Measurements from ENCODE around the gene GET3. TPM values are rescaled to one million over a fixed set of nuclear protein-coding genes. Genes with fewer than 3 reads are reported as not detected.

Gene GET3
- total RNA-seq, 3 donors from 2014 or later (not counting 1 experiment from before 2014, with no cell fraction given), result 42.2 to 51.3 (median 44.2) TPM

DNA sequence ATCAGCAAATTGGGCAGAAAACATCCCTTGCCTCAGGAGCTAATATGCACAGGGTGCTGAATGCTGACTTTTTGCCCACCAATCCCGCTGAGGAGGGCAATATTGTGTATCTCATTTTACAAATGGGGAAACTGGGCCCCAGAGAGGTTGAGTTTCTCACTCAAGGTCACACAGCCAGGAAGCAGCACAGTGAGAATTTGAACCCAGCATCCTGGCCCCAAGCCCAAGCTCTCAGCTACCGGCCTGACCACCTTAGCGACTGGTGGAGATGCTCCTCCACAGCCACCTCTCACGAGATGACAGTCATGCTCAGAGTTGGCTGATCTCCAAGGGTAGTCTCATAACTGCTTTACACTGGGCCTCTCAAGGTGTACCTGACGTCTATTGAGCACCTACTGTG lies 44.3 kb upstream of the GET3 start:
- Histone ChIP-seq H3K36me3 (ENCODE audit: control insufficient read depth, insufficient read depth, low read length) (no peaks in the 10 kb centered on the region), H3K27me3 (ENCODE audit: control insufficient read depth, insufficient read depth, low read length) (no peaks in the 10 kb centered on the region), H3K9me3 (ENCODE audit: control insufficient read depth, insufficient read depth, low read length) (no peaks in the 10 kb centered on the region), H3K4me3 (ENCODE audit: low read length) (no peak overlapping the region), H3K4me1 (ENCODE audit: control insufficient read depth, insufficient read depth, low read length) (peaks cover 19% of the 10 kb centered on the region), H3K27ac (ENCODE audit: low read length) (no peak overlapping the region)
- TF ChIP-seq, protein P1, sequence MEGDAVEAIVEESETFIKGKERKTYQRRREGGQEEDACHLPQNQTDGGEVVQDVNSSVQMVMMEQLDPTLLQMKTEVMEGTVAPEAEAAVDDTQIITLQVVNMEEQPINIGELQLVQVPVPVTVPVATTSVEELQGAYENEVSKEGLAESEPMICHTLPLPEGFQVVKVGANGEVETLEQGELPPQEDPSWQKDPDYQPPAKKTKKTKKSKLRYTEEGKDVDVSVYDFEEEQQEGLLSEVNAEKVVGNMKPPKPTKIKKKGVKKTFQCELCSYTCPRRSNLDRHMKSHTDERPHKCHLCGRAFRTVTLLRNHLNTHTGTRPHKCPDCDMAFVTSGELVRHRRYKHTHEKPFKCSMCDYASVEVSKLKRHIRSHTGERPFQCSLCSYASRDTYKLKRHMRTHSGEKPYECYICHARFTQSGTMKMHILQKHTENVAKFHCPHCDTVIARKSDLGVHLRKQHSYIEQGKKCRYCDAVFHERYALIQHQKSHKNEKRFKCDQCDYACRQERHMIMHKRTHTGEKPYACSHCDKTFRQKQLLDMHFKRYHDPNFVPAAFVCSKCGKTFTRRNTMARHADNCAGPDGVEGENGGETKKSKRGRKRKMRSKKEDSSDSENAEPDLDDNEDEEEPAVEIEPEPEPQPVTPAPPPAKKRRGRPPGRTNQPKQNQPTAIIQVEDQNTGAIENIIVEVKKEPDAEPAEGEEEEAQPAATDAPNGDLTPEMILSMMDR (IDR thresholded peaks at IDR 0.05), result no peak
- DNase-seq (no peak), ATAC-seq (no peak)
- peaks cover 0 to 4% of the 10 kb centered on the region in 2 donors for H3K4me1 Mint-ChIP-seq
- 94% methylated on average over 5 of the region's 5 CpGs for WGBS (ENCODE audit: insufficient coverage)
- no peaks in the 10 kb centered on the region for H3K9me3 Mint-ChIP-seq
- intact Hi-C loops (cut with micrococcal nuclease), result no loop called here
- H3K4me3 Mint-ChIP-seq, result no peak overlapping the region
- H3K27me3 Mint-ChIP-seq (ENCODE audit: low read depth in 2 of 2), result no peaks in the 10 kb centered on the region
- no peak overlapping the region for H3K27ac Mint-ChIP-seq
- no peaks in the 10 kb centered on the region for H3K36me3 Mint-ChIP-seq

GRCh38 chr19:12694641-12695040 lies 42.7 kb upstream of the GET3 start:
- H3K27me3 ChIP-seq (ENCODE audit: control insufficient read depth, insufficient read depth, low read length), result no peaks in the 10 kb centered on the region
- H3K4me1 Mint-ChIP-seq, result peaks cover 0 to 4% of the 10 kb centered on the region in 2 donors
- H3K36me3 ChIP-seq (ENCODE audit: control insufficient read depth, insufficient read depth, low read length), result no peaks in the 10 kb centered on the region
- ATAC-seq (no peak), DNase-seq (no peak)
- no peak overlapping the region for H3K27ac Mint-ChIP-seq
- peaks cover 19% of the 10 kb centered on the region for H3K4me1 ChIP-seq (ENCODE audit: control insufficient read depth, insufficient read depth, low read length)
- no peak overlapping the region for H3K4me3 ChIP-seq (ENCODE audit: low read length)
- H3K4me3 Mint-ChIP-seq, result no peak overlapping the region
- H3K27ac ChIP-seq (ENCODE audit: low read length), result no peak overlapping the region
- intact Hi-C loops (cut with micrococcal nuclease), result no loop called here
- TF ChIP-seq, protein P1 (IDR thresholded peaks at IDR 0.05), result no peak
- no peaks in the 10 kb centered on the region for H3K36me3 Mint-ChIP-seq
- H3K9me3 ChIP-seq (ENCODE audit: control insufficient read depth, insufficient read depth, low read length), result no peaks in the 10 kb centered on the region
- WGBS (ENCODE audit: insufficient coverage), result 94% methylated on average over 16 of the region's 16 CpGs
- H3K27me3 Mint-ChIP-seq (ENCODE audit: low read depth in 2 of 2), result no peaks in the 10 kb centered on the region
- H3K9me3 Mint-ChIP-seq, result no peaks in the 10 kb centered on the region

DNA sequence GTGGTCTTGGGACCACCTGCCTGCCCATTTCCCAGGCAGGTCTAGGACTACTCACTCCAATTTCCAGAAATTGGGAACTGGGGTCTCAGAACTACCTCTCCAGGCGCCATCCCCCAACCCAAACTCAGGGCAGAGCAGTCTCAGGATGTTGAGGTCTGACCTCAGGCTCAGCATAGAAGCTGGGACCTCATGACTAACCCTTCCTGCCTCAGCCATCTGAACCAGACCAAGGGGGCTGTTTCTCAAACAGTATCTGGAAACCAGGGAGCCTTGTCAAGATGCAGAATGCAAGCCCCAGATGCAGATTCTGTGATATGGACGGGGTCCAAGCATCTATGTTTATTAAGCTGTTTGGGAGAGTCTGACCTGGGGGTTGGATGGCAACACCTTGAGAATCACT lies 42.2 kb upstream of the GET3 start:
- Histone ChIP-seq H3K4me1 (ENCODE audit: control insufficient read depth, insufficient read depth, low read length) (peaks cover 19% of the 10 kb centered on the region), H3K4me3 (ENCODE audit: low read length) (no peak overlapping the region), H3K27me3 (ENCODE audit: control insufficient read depth, insufficient read depth, low read length) (no peaks in the 10 kb centered on the region), H3K27ac (ENCODE audit: low read length) (no peak overlapping the region), H3K9me3 (ENCODE audit: control insufficient read depth, insufficient read depth, low read length) (no peaks in the 10 kb centered on the region), H3K36me3 (ENCODE audit: control insufficient read depth, insufficient read depth, low read length) (no peaks in the 10 kb centered on the region)
- Mint-ChIP-seq H3K36me3 (no peaks in the 10 kb centered on the region), H3K4me1 (peaks cover 0 to 4% of the 10 kb centered on the region in 2 donors), H3K27ac (no peak overlapping the region), H3K9me3 (no peaks in the 10 kb centered on the region), H3K4me3 (peak overlapping the region; percentile 35), H3K27me3 (ENCODE audit: low read depth in 2 of 2) (no peaks in the 10 kb centered on the region)
- intact Hi-C loops (cut with micrococcal nuclease), result no loop called here
- 79% methylated on average over 2 of the region's 2 CpGs for WGBS (ENCODE audit: insufficient coverage)
- ATAC-seq (no peak), DNase-seq (no peak)
- TF ChIP-seq, protein P1 (IDR thresholded peaks at IDR 0.05), result no peak

- no peak for DNase-seq
- Mint-ChIP-seq H3K27ac (no peak overlapping the region), H3K4me1 (peaks cover 0 to 4% of the 10 kb centered on the region in 2 donors), H3K4me3 (peak overlapping the region; percentile 50), H3K27me3 (ENCODE audit: low read depth in 2 of 2) (no peaks in the 10 kb centered on the region), H3K9me3 (no peaks in the 10 kb centered on the region), H3K36me3 (no peaks in the 10 kb centered on the region)
- 100% methylated on average over 1 of the region's 1 CpG for WGBS (ENCODE audit: insufficient coverage)
- intact Hi-C loops (cut with micrococcal nuclease), result no loop called here
- Histone ChIP-seq H3K36me3 (ENCODE audit: control insufficient read depth, insufficient read depth, low read length) (no peaks in the 10 kb centered on the region), H3K27me3 (ENCODE audit: control insufficient read depth, insufficient read depth, low read length) (no peaks in the 10 kb centered on the region), H3K9me3 (ENCODE audit: control insufficient read depth, insufficient read depth, low read length) (no peaks in the 10 kb centered on the region), H3K27ac (ENCODE audit: low read length) (no peak overlapping the region), H3K4me3 (ENCODE audit: low read length) (no peak overlapping the region), H3K4me1 (ENCODE audit: control insufficient read depth, insufficient read depth, low read length) (peaks cover 19% of the 10 kb centered on the region)
- TF ChIP-seq, protein P1 (IDR thresholded peaks at IDR 0.05), result no peak
- no peak for ATAC-seq
These were observed 41.8 kb upstream of the GET3 start for GRCh38 chr19:12695514-12695913.

All from natural killer cell (primary cell).